K562 (cell line): Measurements from ENCODE around the gene PGP. TPM values are rescaled to one million over a fixed set of nuclear protein-coding genes. Genes with fewer than 3 reads are reported as not detected.

Experiments used
- AFF1 ChIP-seq, 2 experiments: fragments of 450-650 bp; IDR thresholded peaks; 2 replicates each; pipeline ENCODE4 v1.6.1; 2018; ENCODE audit warnings: mild to moderate bottlenecking in 2 of 2, low read depth in 1 of 2; ENCODE audit not compliant: partially characterized antibody in 2 of 2
- CBX1 ChIP-seq: sonication (generic); IDR thresholded peaks from 2 replicates; pipeline ENCODE4 v1.6.1; 2016; ENCODE audit warnings: antibody characterized with exemption, low read depth, mild to moderate bottlenecking
- CC2D1A ChIP-seq: fragments of 450-650 bp; IDR thresholded peaks from 2 replicates; pipeline ENCODE4 v1.6.1; 2017; ENCODE audit warnings: mild to moderate bottlenecking
- ELF1 ChIP-seq: fragments of 200-800 bp; sonication (Bioruptor generic); IDR thresholded peaks from 2 replicates; pipeline ENCODE4 v1.6.1; 2016; ENCODE audit warnings: missing genetic modification characterization, missing compliant biosample characterization
- FOXP1 ChIP-seq: sonication (generic); formaldehyde crosslinking; IDR thresholded peaks from 2 replicates; pipeline ENCODE4 v1.8.0; 2022; ENCODE audit warnings: mild to moderate bottlenecking, missing genetic modification reagents
- GATAD2B ChIP-seq: fragments of 450-650 bp; IDR thresholded peaks from 2 replicates; pipeline ENCODE4 v1.6.1; 2017; ENCODE audit warnings: mild to moderate bottlenecking, borderline replicate concordance
- MEIS2 ChIP-seq: fragments of 450-650 bp; IDR thresholded peaks from 2 replicates; pipeline ENCODE4 v1.6.1; 2014; ENCODE audit warnings: mild to moderate bottlenecking; ENCODE audit not compliant: partially characterized antibody
- MTA2 ChIP-seq: fragments of 450-650 bp; IDR thresholded peaks from 2 replicates; pipeline ENCODE4 v1.6.1; 2016; ENCODE audit warnings: low read depth
- SMAD4 ChIP-seq: fragments of 250-450 bp; sonication (Bioruptor Pico); conservative IDR thresholded peaks from 2 replicates; pipeline ENCODE4 v1.8.0; 2021; ENCODE audit warnings: inconsistent platforms, mild to moderate bottlenecking, moderate library complexity
- ZNF224 ChIP-seq: sonication (generic); formaldehyde crosslinking; IDR thresholded peaks from 2 replicates; pipeline ENCODE4 v1.8.0; 2022; ENCODE audit warnings: mild to moderate bottlenecking, missing genetic modification reagents
- ZNF561 ChIP-seq: fragments of 450-650 bp; formaldehyde crosslinking; conservative IDR thresholded peaks from 2 replicates; pipeline ENCODE4 v1.4.0; 2020; ENCODE audit warnings: mild to moderate bottlenecking, moderate library complexity
- ZNF644 ChIP-seq: fragments of 200-800 bp; sonication (Bioruptor generic); IDR thresholded peaks from 2 replicates; pipeline ENCODE4 v1.6.1; 2016; ENCODE audit warnings: low read depth, missing genetic modification characterization, missing compliant biosample characterization
- polyA plus RNA-seq, 8 experiments: library from polyadenylated mRNA; depleted of rRNA in 4 of 8; stranded (reverse) in 5 of 8; unstranded in 3 of 8; fragments of >200 nt; fragmentation: Nextera tagmentation in 2 of 8; fragmentation: Illumina TruSeq in 1 of 8; extraction: Ambion mirVana in 2 of 8; extraction: Trizol in 1 of 8; gene quantifications; 2 replicates each; pipeline versions ENCODE4 v1.2.1 to v1.2.3, GENCODE V29; 2011 to 2014; ENCODE audit warnings: inconsistent platforms in 1 of 8, missing spikeins in 1 of 8
- total RNA-seq, 7 experiments: library from RNA; depleted of rRNA in 6 of 7; stranded (reverse); fragments of >200 nt in 6 of 7; fragmentation: Illumina TruSeq in 2 of 7; extraction: Trizol in 2 of 7; gene quantifications; 2 replicates each; pipeline versions ENCODE4 v1.2.1 to v1.2.3, GENCODE V29; 2011 to 2021; ENCODE audit warnings: low replicate concordance in 1 of 7
- TF ChIP-seq, protein P1 (sequence below): fragments of 200-800 bp; sonication (Bioruptor generic); IDR thresholded peaks from 2 replicates; pipeline ENCODE4 v1.6.1; 2016; ENCODE audit warnings: missing genetic modification characterization, missing compliant biosample characterization

PGP gene
- total and polyA plus RNA-seq, 9 of the 15 experiments (the other 6 are each of a cell fraction or from before 2014, with no cell fraction given): 1.1 to 57.6 (median 19.6) TPM

GRCh38 chr16:2251296-2252111, 36.9 kb upstream of the PGP start, which contains the start of gene ECI1 (continued):
- TF ChIP-seq GATAD2B (0 out of 2 replicates have a peak, but pooled peaks have one; percentile 64), SMAD4 (peak; percentile 44; the same call in 1 of the 2 replicates), FOXP1 (CRISPR knock-in tag) (peak; percentile 66), ZNF224 (no peak), CC2D1A (no peak), CBX1 (peak; percentile 47; the same call in 1 of the 2 replicates), ZNF561 (CRISPR knock-in tag) (no peak), MEIS2 (no peak), ELF1 (tag) (peak; percentile 92), MTA2 (no peak), AFF1 (IDR thresholded peaks at IDR 0.05; ENCODE audit: low read depth in 1 of 2, partially characterized antibody in 2 of 2) (no peak), ZNF644 (tag) (no peak)
- TF ChIP-seq, protein P1, sequence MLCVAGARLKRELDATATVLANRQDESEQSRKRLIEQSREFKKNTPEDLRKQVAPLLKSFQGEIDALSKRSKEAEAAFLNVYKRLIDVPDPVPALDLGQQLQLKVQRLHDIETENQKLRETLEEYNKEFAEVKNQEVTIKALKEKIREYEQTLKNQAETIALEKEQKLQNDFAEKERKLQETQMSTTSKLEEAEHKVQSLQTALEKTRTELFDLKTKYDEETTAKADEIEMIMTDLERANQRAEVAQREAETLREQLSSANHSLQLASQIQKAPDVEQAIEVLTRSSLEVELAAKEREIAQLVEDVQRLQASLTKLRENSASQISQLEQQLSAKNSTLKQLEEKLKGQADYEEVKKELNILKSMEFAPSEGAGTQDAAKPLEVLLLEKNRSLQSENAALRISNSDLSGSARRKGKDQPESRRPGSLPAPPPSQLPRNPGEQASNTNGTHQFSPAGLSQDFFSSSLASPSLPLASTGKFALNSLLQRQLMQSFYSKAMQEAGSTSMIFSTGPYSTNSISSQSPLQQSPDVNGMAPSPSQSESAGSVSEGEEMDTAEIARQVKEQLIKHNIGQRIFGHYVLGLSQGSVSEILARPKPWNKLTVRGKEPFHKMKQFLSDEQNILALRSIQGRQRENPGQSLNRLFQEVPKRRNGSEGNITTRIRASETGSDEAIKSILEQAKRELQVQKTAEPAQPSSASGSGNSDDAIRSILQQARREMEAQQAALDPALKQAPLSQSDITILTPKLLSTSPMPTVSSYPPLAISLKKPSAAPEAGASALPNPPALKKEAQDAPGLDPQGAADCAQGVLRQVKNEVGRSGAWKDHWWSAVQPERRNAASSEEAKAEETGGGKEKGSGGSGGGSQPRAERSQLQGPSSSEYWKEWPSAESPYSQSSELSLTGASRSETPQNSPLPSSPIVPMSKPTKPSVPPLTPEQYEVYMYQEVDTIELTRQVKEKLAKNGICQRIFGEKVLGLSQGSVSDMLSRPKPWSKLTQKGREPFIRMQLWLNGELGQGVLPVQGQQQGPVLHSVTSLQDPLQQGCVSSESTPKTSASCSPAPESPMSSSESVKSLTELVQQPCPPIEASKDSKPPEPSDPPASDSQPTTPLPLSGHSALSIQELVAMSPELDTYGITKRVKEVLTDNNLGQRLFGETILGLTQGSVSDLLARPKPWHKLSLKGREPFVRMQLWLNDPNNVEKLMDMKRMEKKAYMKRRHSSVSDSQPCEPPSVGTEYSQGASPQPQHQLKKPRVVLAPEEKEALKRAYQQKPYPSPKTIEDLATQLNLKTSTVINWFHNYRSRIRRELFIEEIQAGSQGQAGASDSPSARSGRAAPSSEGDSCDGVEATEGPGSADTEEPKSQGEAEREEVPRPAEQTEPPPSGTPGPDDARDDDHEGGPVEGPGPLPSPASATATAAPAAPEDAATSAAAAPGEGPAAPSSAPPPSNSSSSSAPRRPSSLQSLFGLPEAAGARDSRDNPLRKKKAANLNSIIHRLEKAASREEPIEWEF: no peak
